ENCODE data around the gene FAM124A.

Gene FAM124A

DNA sequence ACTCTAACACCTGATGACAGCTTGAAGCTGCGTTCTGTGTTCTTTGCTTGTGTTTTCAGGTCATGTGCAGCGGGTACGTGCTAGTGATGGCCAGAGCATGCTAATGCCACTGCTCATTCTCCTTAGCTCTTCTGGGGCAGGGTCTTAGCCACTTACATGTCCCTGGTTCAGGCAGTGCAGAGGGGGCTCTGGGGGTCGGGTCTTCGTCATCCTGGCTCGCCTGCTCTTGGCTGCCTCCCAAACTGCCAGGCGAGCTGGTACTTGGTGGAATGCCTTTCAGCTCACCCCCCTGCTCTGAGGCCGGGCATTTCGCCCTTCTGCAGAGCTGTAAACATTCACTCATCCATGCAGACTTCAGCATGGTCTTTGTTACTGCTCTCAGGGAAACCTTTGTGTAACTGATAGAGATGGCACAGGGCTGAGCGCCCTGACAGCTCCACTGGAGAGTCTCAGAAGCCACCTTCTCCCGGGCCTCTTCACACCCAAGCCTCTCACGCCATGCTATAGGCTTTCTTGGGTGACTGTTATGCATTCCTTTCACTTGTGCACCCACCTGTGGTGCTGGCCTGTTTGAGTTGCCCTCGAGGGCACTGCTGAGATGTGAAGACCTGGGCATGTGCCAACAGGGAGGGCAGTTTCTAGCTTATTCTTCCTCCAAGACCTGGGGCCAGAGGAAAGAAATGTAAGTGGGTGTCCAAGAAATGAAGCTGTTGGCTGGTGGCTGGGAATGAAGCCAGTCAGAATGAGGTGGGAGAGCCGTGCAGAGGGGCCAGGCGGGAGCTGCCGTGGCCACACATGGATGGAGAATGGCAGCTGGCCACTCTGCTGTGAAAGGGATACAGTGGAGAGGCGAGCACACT is 24.4 kb downstream of the FAM124A start:
- no peak for DNase-seq (ENCODE audit: low spot score)
- ChIA-PET POLR2A (ENCODE audit: low non-redundant PET) (interaction anchor here (0.6 kb wide), 1 partner anchor 32 kb away, joined by 3 read pairs; no protein-coding TSS in a partner anchor), CTCF (interaction anchor here (0.6 kb wide), 1 partner anchor 1593 kb away, joined by 3 read pairs; no protein-coding TSS in a partner anchor)
- TF ChIP-seq, protein P1, sequence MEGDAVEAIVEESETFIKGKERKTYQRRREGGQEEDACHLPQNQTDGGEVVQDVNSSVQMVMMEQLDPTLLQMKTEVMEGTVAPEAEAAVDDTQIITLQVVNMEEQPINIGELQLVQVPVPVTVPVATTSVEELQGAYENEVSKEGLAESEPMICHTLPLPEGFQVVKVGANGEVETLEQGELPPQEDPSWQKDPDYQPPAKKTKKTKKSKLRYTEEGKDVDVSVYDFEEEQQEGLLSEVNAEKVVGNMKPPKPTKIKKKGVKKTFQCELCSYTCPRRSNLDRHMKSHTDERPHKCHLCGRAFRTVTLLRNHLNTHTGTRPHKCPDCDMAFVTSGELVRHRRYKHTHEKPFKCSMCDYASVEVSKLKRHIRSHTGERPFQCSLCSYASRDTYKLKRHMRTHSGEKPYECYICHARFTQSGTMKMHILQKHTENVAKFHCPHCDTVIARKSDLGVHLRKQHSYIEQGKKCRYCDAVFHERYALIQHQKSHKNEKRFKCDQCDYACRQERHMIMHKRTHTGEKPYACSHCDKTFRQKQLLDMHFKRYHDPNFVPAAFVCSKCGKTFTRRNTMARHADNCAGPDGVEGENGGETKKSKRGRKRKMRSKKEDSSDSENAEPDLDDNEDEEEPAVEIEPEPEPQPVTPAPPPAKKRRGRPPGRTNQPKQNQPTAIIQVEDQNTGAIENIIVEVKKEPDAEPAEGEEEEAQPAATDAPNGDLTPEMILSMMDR (conservative IDR thresholded peaks at IDR 0.05; ENCODE audit: low read depth): no peak
- no peak overlapping the region for H3K27ac ChIP-seq

DNA sequence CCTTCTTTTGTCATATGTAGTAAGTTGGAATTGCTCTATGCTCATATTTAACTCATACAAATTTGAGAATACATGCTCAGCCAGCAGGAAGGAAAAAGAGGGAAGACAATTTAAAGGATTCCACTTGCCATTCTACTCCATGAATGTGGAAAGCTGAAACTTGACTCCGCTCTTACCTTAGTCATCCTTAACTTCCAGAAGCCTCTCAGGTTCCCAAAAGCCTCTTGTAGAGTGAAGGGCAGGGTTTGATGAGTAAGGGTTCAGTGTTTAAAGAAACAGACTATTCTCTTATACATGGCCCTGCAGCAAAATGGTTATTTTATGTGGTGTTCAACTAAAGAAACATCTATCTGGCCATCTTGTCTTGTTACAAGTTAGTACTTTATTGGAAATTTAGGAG is 27.1 kb downstream of the FAM124A start:
- ChIA-PET CTCF (no interaction called here), POLR2A (ENCODE audit: low non-redundant PET) (no interaction called here)
- no peak overlapping the region for H3K27ac ChIP-seq
- TF ChIP-seq, protein P1 (conservative IDR thresholded peaks at IDR 0.05; ENCODE audit: low read depth): no peak
- peak; percentile 28 for DNase-seq (ENCODE audit: low spot score)

DNA sequence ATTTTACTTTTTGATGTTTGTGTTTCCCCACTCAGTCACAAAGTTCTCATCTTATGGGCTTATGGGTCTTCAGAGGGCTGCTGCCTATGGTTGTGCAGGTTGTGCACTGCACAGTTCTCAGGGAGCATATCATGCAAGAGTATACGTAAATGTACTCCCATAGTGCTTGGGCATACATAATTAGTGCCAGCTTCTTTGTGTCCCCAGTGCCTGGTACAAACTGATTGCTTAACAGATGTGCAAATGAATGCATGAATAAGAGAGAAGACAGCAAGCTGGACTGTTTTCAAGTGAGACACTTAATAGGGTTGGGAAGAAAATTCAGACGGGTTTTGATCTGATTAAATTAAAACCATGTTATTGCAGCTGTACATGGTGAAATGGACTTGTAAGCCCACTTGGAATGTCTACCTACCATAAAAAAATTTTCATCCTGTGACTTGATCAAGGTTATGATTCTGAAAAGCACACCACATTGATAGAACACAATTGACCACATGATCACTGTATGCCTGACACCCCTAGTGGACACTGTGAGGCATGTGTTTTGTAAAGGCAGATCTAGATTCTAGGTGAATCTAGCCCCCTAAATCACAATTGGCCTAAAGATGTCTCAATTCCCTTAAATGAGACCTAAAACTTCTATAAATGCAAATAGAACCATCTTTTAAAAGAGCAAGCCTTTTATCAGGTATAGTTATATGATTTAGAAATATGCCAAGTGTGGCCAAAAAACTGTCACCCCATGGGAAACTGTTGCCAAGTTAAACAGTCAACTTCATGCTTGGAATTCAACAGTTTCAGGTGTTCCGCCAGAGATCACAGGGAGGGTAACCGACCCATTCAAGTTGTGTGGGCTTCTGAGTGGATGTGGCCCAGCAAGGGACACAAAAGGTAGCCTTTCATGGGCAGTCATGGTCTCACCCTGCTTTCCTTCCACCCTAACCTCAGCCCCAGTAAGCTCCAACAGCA is 27.9 kb downstream of the FAM124A start:
- ChIA-PET POLR2A (ENCODE audit: low non-redundant PET) (no interaction called here), CTCF (interaction anchor here (0.6 to 0.7 kb wide), 2 partner anchors 12 to 26 kb away, joined by 3 read pairs; no protein-coding TSS in a partner anchor)
- DNase-seq (ENCODE audit: low spot score): peak; percentile 33

DNA sequence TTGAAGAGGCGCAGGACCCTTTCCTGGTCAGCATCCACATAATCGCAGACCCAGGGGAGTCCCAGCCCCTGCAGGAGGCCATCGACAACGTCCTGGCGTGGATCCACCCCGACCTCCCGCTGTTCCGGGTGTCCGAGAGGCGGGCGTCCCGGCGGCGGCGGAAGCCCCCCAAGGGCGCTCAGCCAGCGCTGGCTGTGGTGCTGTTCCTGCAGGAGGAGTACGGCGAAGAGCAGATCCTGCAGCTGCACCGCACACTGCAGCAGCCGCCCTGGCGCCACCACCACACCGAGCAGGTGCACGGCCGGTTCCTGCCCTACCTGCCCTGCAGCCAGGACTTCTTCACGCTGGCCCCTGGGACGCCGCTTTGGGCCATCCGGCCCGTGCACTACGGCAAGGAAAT is 29.3 kb downstream of the FAM124A start:
- H3K27ac ChIP-seq: no peak overlapping the region
- ChIA-PET POLR2A (ENCODE audit: low non-redundant PET) (no interaction called here), CTCF (no interaction called here)
- DNase-seq (ENCODE audit: low spot score): no peak
- TF ChIP-seq, protein P1 (conservative IDR thresholded peaks at IDR 0.05; ENCODE audit: low read depth): no peak

More for the DNA sequence above, 27.9 kb downstream of the FAM124A start:
- TF ChIP-seq, protein P1 (conservative IDR thresholded peaks at IDR 0.05; ENCODE audit: low read depth): peak; percentile 25; the same call in 1 of the 2 replicates
- H3K27ac ChIP-seq: no peak overlapping the region

DNA sequence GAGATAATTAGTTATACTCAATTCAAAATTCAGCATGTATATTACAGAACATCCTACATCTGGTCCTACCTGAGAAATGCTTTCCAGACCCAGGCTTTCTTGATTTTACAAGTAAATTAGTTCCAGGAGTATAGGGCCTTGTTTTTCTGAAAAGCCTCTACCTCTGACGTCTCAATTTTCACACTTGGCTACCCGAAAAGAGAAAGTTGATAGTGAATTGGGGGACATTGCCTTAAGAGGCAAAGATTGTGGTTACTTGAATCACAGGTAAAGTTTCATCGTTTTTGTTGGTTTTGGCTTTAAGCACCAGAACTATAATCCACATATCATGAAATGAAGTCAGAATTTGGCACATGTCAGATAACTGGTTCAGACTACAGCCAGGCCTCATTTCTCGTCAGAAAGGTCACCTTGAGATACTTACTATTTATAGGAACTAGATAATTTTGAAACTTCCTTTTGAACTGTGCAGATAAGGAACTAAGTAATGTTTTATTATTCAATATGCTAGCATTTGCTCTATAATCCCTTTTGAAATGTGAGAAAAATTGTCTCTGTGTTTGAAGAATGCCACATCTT is 30.8 kb downstream of the FAM124A start:
- DNase-seq (ENCODE audit: low spot score): no peak
- TF ChIP-seq, protein P1 (conservative IDR thresholded peaks at IDR 0.05; ENCODE audit: low read depth): no peak
- no peak overlapping the region for H3K27ac ChIP-seq
- POLR2A ChIA-PET (ENCODE audit: low non-redundant PET): no interaction called here
- CTCF ChIA-PET: no interaction called here

DNA sequence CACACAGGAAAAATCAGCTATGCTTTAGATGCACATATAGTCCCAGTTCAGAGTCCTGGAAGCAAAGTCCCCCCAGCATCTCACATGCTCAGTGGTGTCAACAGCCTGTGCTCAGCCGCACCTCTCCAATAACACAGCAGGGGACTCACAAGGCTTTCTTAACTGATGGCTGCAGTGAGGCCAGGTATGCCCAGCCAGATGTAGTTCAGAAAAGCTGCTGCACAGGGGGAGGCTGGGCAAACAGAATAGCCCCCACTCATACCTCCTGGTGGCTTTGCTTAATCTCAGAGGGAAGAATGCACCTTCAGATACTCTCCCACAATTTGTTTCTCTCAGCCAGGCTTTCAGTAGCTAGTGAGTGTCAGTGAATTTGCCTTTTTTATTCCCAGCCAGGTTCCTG is 33.4 kb downstream of the FAM124A start:
- H3K27ac ChIP-seq: no peak overlapping the region
- POLR2A ChIA-PET (ENCODE audit: low non-redundant PET): no interaction called here
- CTCF ChIA-PET: no interaction called here
- no peak for DNase-seq (ENCODE audit: low spot score)
- TF ChIP-seq, protein P1 (conservative IDR thresholded peaks at IDR 0.05; ENCODE audit: low read depth): no peak

Data from RWPE1 (cell line).